LNCAP (cell line): Measurements from ENCODE around the gene ZC3H10.
A peak's percentile ranks its signal among the peaks of the same experiment; 100 is the strongest.

Source experiments
- CTCF ChIP-seq: fragments of 450-650 bp; IDR thresholded peaks from 2 replicates; pipeline ENCODE4 v1.5.1; 2017; ENCODE audit warnings: mild to moderate bottlenecking

ZC3H10 gene

DNA sequence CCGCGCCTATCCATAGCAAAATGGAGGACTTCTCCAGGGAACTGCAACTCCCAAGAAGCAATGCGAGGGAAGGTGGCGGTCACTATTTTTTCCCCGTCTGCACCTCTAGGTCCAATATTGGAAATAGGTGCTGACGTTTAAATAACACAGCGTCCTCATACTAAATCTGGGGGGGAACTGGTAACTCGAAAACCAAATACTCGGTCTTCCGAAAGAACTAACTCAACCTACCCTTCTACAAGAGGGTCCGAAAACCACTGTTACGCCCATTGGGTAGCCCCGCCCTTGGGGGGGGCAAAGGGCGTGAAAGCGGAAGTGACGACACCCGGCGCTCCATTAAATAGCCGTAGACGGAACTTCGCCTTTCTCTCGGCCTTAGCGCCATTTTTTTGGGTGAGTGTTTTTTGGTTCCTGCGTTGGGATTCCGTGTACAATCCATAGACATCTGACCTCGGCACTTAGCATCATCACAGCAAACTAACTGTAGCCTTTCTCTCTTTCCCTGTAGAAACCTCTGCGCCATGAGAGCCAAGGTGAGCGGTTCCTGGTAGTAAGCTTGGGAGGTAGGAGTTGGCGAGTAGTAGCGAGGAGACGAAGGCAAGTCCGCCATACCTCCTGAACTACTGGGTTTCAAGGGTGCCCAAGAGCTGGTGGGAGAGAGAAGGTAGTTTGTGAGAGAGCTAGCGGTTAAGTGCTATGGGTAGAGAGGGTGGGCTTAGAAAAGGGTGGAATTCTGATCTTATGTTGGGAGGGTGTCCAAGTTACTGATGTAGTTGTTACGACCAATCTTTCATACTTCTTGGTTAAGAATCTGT is 1.6 kb upstream of the ZC3H10 start, which contains the start of gene RPL41:
Gene RPL41 (plus strand): TSS at position 367 of the 815 bp plus-strand sequence.
- no peak for TF ChIP-seq CTCF

GRCh38 chr12:56118688-56119357 is 757 bp downstream of the ZC3H10 start:
- TF ChIP-seq CTCF: no peak

- peak; percentile 75 for TF ChIP-seq CTCF
These were observed 1.3 kb downstream of the ZC3H10 start for GRCh38 chr12:56119361-56119796.

- no peak for TF ChIP-seq CTCF
These were observed 2.2 kb downstream of the ZC3H10 start for GRCh38 chr12:56120158-56120846.

- TF ChIP-seq CTCF: no peak
These were observed 3.3 kb downstream of the ZC3H10 start for GRCh38 chr12:56121204-56121870.

GRCh38 chr12:56122637-56123036 is 4.6 kb downstream of the ZC3H10 start:
- no peak for TF ChIP-seq CTCF

- TF ChIP-seq CTCF: no peak
These were observed 6.1 kb downstream of the ZC3H10 start for GRCh38 chr12:56124133-56124532.
